Naive thymus-derived CD8-positive, alpha-beta T cell (primary cell): ENCODE measurements around the gene CLVS2. TPM values are rescaled to one million over a fixed set of nuclear protein-coding genes. Genes with fewer than 3 reads are reported as not detected.
A peak's percentile ranks its signal among the peaks of the same experiment; 100 is the strongest.

Experiments used
- ATAC-seq, 2 donors: fragments of 150-1000 bp; cut with Tn5 transposase in 1 of 2; sonication (Bioruptor Pico), chemical (Tn5 transposase) in 1 of 2; 1 replicate in 1 of 2; 2 replicates in 1 of 2; pipeline ENCODE4 v1.10.0; 2021; ENCODE audit warnings: mild to moderate bottlenecking in 2 of 2, moderate library complexity in 2 of 2
- POLR2A ChIA-PET: fragments of 350-600 bp; sonication (Branson Sonifier 250); formaldehyde crosslinking; loops from one replicate; lab custom pipeline; 2021; ENCODE audit warnings: antibody characterized with exemption; lab: Charles Lee
- DNase-seq, 10 donors: peaks; one replicate each; pipeline versions ENCODE4 v3.0.0 to v3.0.0-alpha.2; 2020 to 2022
- H3K27ac Mint-ChIP-seq, 10 donors: one replicate each; pipeline ENCODE4 v1.8.0; 2020 to 2022; ENCODE audit warnings: mild to moderate bottlenecking in 10 of 10, mixed read lengths in 10 of 10, moderate library complexity in 4 of 10, inconsistent platforms in 1 of 10
- H3K27me3 Mint-ChIP-seq, 5 donors: one replicate each; pipeline ENCODE4 v1.8.0; 2021 to 2022; ENCODE audit warnings: mixed read lengths in 5 of 5
- H3K36me3 Mint-ChIP-seq, 3 donors: one replicate each; pipeline ENCODE4 v1.8.0; 2020 to 2022; ENCODE audit warnings: mixed read lengths in 3 of 3, mild to moderate bottlenecking in 2 of 3, inconsistent platforms in 1 of 3
- H3K4me1 Mint-ChIP-seq, 4 donors: one replicate each; pipeline ENCODE4 v1.8.0; 2021 to 2022; ENCODE audit warnings: mixed read lengths in 4 of 4
- H3K4me3 Mint-ChIP-seq, 10 donors: one replicate each; pipeline ENCODE4 v1.8.0; 2020 to 2022; ENCODE audit warnings: mild to moderate bottlenecking in 10 of 10, mixed read lengths in 10 of 10, moderate library complexity in 6 of 10, inconsistent platforms in 1 of 10
- H3K9me3 Mint-ChIP-seq, 9 donors: one replicate each; pipeline ENCODE4 v1.8.0; 2020 to 2022; ENCODE audit warnings: mixed read lengths in 9 of 9, mild to moderate bottlenecking in 3 of 9, inconsistent platforms in 1 of 9, moderate library complexity in 1 of 9
- polyA plus RNA-seq, 3 donors: library from polyadenylated mRNA; unstranded; fragments of 300-500 nt; fragmentation: Illumina TruSeq; gene quantifications; one replicate each; pipeline ENCODE4 v1.2.3, GENCODE V29; 2021
- total RNA-seq, 8 experiments: library from RNA in 2 of 8; stranded (reverse) in 2 of 8; gene quantifications; one replicate each; pipeline ENCODE4 v1.2.3 and lab custom pipeline; 2021 to 2026

The CLVS2 gene
- total and polyA plus RNA-seq, 5 experiments from 2014 or later: not detected

- H3K36me3 Mint-ChIP-seq: peaks cover 0 to 6% (median 0%) of the 10 kb centered on the region in 3 donors
- peaks cover 0 to 6% (median 0%) of the 10 kb centered on the region in 9 donors for H3K9me3 Mint-ChIP-seq
- DNase-seq: no peak
- H3K27ac Mint-ChIP-seq: no peak overlapping the region
- no peak overlapping the region for H3K4me3 Mint-ChIP-seq
- peaks cover 19 to 52% (median 31%) of the 10 kb centered on the region in 5 donors for H3K27me3 Mint-ChIP-seq
- POLR2A ChIA-PET: no interaction called here
- peaks cover 0 to 2% (median under 1%) of the 10 kb centered on the region in 4 donors for H3K4me1 Mint-ChIP-seq
- ATAC-seq: no peak
These were observed 2.5 kb downstream of the CLVS2 start for GRCh38 chr6:122998403-122998975.

- Mint-ChIP-seq H3K9me3 (peaks cover 0 to 6% (median 0%) of the 10 kb centered on the region in 9 donors), H3K27ac (peak overlapping the region in 1 of 10 donors; percentile 47), H3K27me3 (peaks cover 12 to 45% (median 27%) of the 10 kb centered on the region in 5 donors), H3K4me1 (peaks cover 0 to 2% (median under 1%) of the 10 kb centered on the region in 4 donors), H3K4me3 (no peak overlapping the region), H3K36me3 (peaks cover 0 to 6% (median 0%) of the 10 kb centered on the region in 3 donors)
- POLR2A ChIA-PET: no interaction called here
- ATAC-seq (no peak), DNase-seq (no peak)
These were observed 4.3 kb downstream of the CLVS2 start for GRCh38 chr6:123000244-123000770.

GRCh38 chr6:123001540-123001939, 5.5 kb downstream of the CLVS2 start:
- peaks cover 0 to 6% (median 0%) of the 10 kb centered on the region in 3 donors for H3K36me3 Mint-ChIP-seq
- H3K27me3 Mint-ChIP-seq: peaks cover 6 to 32% (median 20%) of the 10 kb centered on the region in 5 donors
- no peak overlapping the region for H3K4me3 Mint-ChIP-seq
- H3K4me1 Mint-ChIP-seq: peaks cover 0 to 2% (median 0%) of the 10 kb centered on the region in 4 donors
- DNase-seq (no peak), ATAC-seq (no peak)
- no peak overlapping the region for H3K27ac Mint-ChIP-seq
- peaks cover 0 to 6% (median 0%) of the 10 kb centered on the region in 9 donors for H3K9me3 Mint-ChIP-seq
- POLR2A ChIA-PET: no interaction called here

- Mint-ChIP-seq H3K27ac (no peak overlapping the region), H3K4me1 (no peaks in the 10 kb centered on the region), H3K9me3 (peaks cover 0 to 4% (median 0%) of the 10 kb centered on the region in 9 donors), H3K36me3 (no peaks in the 10 kb centered on the region), H3K27me3 (no peaks in the 10 kb centered on the region), H3K4me3 (no peak overlapping the region)
- ATAC-seq: no peak
- DNase-seq: no peak
- POLR2A ChIA-PET: no interaction called here
These were observed 11.8 kb downstream of the CLVS2 start for GRCh38 chr6:123007885-123008284.

DNA sequence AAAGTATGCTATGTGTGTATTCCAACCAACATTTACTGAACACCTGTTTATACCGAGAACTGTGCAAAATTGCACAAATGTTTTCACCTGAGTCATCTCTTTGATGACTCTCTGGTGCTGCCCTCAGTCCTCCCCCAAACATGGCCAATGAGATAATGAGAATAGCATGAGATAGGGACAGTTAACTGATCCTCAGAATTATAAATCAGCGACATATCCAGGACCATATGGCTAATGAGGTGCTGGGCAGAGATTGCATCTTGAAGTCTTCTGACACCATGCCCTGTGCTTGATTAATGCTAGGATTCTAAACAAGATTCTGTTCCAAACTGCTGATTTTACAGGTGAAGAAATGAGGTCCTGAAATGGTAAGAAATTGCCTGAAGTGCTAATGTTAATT, 13.0 kb downstream of the CLVS2 start:
- Mint-ChIP-seq H3K9me3 (peaks cover 0 to 4% (median 0%) of the 10 kb centered on the region in 9 donors), H3K27ac (no peak overlapping the region), H3K27me3 (no peaks in the 10 kb centered on the region), H3K4me3 (no peak overlapping the region), H3K36me3 (no peaks in the 10 kb centered on the region), H3K4me1 (no peaks in the 10 kb centered on the region)
- no peak for DNase-seq
- POLR2A ChIA-PET: no interaction called here
- no peak for ATAC-seq

- POLR2A ChIA-PET: no interaction called here
- peaks cover 0 to 4% (median 2%) of the 10 kb centered on the region in 5 donors for H3K27me3 Mint-ChIP-seq
- no peaks in the 10 kb centered on the region for H3K4me1 Mint-ChIP-seq
- no peak overlapping the region for H3K4me3 Mint-ChIP-seq
- H3K36me3 Mint-ChIP-seq: no peaks in the 10 kb centered on the region
- peaks cover 0 to 12% (median 8%) of the 10 kb centered on the region in 9 donors for H3K9me3 Mint-ChIP-seq
- ATAC-seq (no peak), DNase-seq (no peak)
- no peak overlapping the region for H3K27ac Mint-ChIP-seq
These were observed 18.8 kb downstream of the CLVS2 start for GRCh38 chr6:123014835-123015234.

GRCh38 chr6:123016431-123017103, 20.5 kb downstream of the CLVS2 start:
- POLR2A ChIA-PET: no interaction called here
- Mint-ChIP-seq H3K27ac (no peak overlapping the region), H3K4me3 (no peak overlapping the region), H3K4me1 (no peaks in the 10 kb centered on the region), H3K36me3 (no peaks in the 10 kb centered on the region), H3K27me3 (peaks cover 0 to 4% (median 2%) of the 10 kb centered on the region in 5 donors), H3K9me3 (peaks cover 0 to 12% (median 4%) of the 10 kb centered on the region in 9 donors)
- no peak for DNase-seq
- ATAC-seq: no peak

DNA sequence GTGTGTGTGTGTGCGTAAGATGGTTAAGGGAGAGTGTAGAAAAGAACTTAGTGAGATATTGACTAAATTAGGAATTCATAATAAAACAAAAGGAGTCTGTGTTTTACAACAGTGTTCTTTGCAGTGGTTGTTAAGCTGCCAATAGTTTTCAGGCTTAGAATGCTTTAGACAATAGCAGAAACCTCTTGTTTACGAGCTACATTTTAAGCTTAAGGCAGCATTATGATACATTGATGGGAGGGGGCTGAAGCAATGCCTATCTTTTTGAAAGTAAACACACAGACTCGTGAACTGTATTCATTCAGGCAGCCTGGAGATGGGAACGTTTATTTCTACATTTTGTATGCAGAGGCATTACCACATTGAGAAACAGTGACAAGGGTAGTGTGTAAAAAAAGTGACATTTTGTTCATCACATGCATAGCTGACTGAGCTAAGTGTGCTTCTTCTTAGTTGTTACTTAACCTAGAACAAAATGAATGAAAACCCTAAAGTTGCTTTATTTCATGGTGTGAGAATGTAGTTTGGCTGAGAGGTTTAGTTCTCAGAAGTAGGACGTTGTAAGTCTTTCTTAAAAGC, 21.2 kb downstream of the CLVS2 start:
- Mint-ChIP-seq H3K27me3 (peaks cover 0 to 4% (median 2%) of the 10 kb centered on the region in 5 donors), H3K9me3 (peaks cover 0 to 12% (median 4%) of the 10 kb centered on the region in 9 donors), H3K4me1 (no peaks in the 10 kb centered on the region), H3K27ac (no peak overlapping the region), H3K4me3 (no peak overlapping the region), H3K36me3 (no peaks in the 10 kb centered on the region)
- DNase-seq (no peak), ATAC-seq (no peak)
- POLR2A ChIA-PET: no interaction called here

DNA sequence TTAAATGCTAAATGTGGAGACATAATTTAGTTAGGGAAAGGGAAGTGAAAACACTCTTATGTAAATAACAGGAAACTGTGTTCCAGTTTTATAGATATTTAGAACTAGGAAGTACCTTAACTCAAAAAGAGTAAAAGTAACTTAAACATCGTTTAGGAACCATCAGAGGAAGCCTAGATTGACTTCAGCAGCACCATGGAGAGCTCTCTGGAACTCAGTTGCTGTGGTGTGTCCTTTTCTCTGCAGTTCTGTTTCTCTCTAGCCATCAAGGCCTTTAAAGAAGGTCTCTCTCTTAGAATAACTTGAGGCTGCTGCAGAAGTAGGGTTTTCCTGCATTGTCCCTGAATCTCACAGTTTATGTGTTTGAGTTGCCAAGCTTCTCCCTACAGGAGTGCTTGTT, 26.9 kb downstream of the CLVS2 start:
- ATAC-seq (no peak), DNase-seq (no peak)
- Mint-ChIP-seq H3K4me1 (no peaks in the 10 kb centered on the region), H3K36me3 (no peaks in the 10 kb centered on the region), H3K27ac (no peak overlapping the region), H3K4me3 (no peak overlapping the region), H3K27me3 (peaks cover 0 to 4% (median 2%) of the 10 kb centered on the region in 5 donors), H3K9me3 (peaks cover 0 to 10% (median 3%) of the 10 kb centered on the region in 9 donors)
- POLR2A ChIA-PET: no interaction called here

DNA sequence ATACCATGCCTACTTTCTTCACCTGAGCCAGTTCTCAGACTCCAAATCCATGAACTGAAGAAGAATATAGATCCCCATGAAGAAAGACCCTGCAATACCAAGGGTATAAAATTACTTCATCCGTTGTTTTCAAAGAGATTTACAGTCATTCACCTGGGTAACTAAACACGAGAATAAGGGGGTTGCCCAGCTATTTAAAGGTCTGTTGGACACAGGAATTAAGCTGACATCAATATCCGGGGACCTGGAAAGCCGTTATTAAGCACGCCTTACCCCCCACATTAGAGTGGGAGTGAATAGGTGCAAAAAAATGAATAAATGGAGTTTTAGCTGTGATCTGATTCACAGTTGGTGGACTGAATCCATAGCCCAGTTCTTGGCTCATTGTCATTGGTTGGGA, 28.9 kb downstream of the CLVS2 start:
- H3K4me1 Mint-ChIP-seq: no peaks in the 10 kb centered on the region
- ATAC-seq: no peak
- POLR2A ChIA-PET: no interaction called here
- H3K36me3 Mint-ChIP-seq: no peaks in the 10 kb centered on the region
- H3K27me3 Mint-ChIP-seq: no peaks in the 10 kb centered on the region
- no peak for DNase-seq
- peaks cover 0 to 6% (median 0%) of the 10 kb centered on the region in 9 donors for H3K9me3 Mint-ChIP-seq
- H3K4me3 Mint-ChIP-seq: no peak overlapping the region
- no peak overlapping the region for H3K27ac Mint-ChIP-seq

DNA sequence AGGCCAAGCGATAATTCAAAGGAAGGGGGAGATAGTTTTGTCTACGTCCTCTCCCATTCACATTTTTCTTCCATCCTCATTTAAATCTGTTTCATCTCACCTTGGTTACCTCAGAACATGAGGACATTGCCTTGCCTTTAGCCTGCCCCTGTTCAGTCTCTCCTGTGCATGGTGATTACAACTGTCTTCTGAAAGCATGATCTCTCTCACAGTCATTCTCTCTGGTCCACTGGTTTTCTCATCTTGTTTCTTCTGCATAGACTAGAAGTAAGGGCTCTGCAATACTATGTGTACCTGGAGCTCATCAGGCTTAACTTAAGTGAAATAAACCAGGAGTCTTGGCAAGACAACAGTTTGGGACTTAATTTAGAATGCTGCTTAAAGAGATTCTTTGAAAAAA, 31.4 kb downstream of the CLVS2 start:
- ATAC-seq: no peak
- peaks cover 0 to 4% (median 0%) of the 10 kb centered on the region in 9 donors for H3K9me3 Mint-ChIP-seq
- H3K4me1 Mint-ChIP-seq: no peaks in the 10 kb centered on the region
- no peak overlapping the region for H3K4me3 Mint-ChIP-seq
- no peak for DNase-seq
- H3K36me3 Mint-ChIP-seq: no peaks in the 10 kb centered on the region
- POLR2A ChIA-PET: no interaction called here
- no peak overlapping the region for H3K27ac Mint-ChIP-seq
- H3K27me3 Mint-ChIP-seq: no peaks in the 10 kb centered on the region

DNA sequence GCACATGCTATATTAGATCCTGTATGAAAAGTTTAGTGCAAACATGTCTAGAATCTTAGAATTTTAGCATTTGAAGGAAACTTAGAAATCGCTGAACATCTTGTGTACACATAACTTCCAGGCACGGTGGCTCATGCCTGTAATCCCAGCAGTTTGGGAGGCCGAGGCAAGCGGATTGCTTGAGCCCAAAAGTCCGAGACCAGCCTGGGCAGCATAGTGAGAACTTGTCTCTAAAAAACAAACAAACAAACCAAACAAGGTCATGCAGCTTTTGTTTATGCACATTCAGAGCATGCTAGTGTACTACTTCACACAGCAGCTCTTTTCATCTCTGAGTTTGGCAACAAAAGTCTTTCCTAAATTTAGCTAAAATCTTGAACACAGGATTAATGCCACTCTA, 32.2 kb downstream of the CLVS2 start:
- no peak for DNase-seq
- H3K4me1 Mint-ChIP-seq: no peaks in the 10 kb centered on the region
- peaks cover 0 to 4% (median 0%) of the 10 kb centered on the region in 9 donors for H3K9me3 Mint-ChIP-seq

GRCh38 chr6:123030282-123030681, 34.2 kb downstream of the CLVS2 start:
- POLR2A ChIA-PET: no interaction called here
- no peaks in the 10 kb centered on the region for H3K27me3 Mint-ChIP-seq
- H3K4me3 Mint-ChIP-seq: no peak overlapping the region
- no peak for DNase-seq
- no peaks in the 10 kb centered on the region for H3K36me3 Mint-ChIP-seq
- H3K27ac Mint-ChIP-seq: no peak overlapping the region
- H3K4me1 Mint-ChIP-seq: no peaks in the 10 kb centered on the region
- no peak for ATAC-seq
- H3K9me3 Mint-ChIP-seq: peaks cover 0 to 3% (median 0%) of the 10 kb centered on the region in 9 donors

More for the DNA sequence above, 32.2 kb downstream of the CLVS2 start:
- POLR2A ChIA-PET: no interaction called here
- no peak for ATAC-seq
- H3K36me3 Mint-ChIP-seq: no peaks in the 10 kb centered on the region
- H3K4me3 Mint-ChIP-seq: no peak overlapping the region
- H3K27me3 Mint-ChIP-seq: no peaks in the 10 kb centered on the region
- no peak overlapping the region for H3K27ac Mint-ChIP-seq
